ENCODE data around the gene CD200R1L.

GRCh38 chr3:112814266-112814665 is 32.4 kb downstream of the CD200R1L start:
- TF ChIP-seq CTCF (IDR thresholded peaks at IDR 0.05), result peak in 1 of 3 experiments; percentile 20
- no peak for TF ChIP-seq POLR2A (IDR thresholded peaks at IDR 0.05)
